Panc1 (cell line): ENCODE results near the gene KRT4.

Experiments used
- POLR2AphosphoS5 ChIP-seq: IDR thresholded peaks from 2 replicates; pipeline ENCODE4 v1.6.1; 2012; ENCODE audit warnings: mild to moderate bottlenecking, low read depth, low read length, moderate library complexity
- SIN3A ChIP-seq: IDR thresholded peaks from 2 replicates; pipeline ENCODE4 v1.6.1; 2012; ENCODE audit warnings: low read depth, mild to moderate bottlenecking, low read length, moderate library complexity, borderline replicate concordance; ENCODE audit not compliant: insufficient read depth
- TCF7L2 ChIP-seq: IDR thresholded peaks from 2 replicates; pipeline ENCODE4 v1.6.1; 2011; ENCODE audit warnings: mild to moderate bottlenecking, low read depth, low read length, inconsistent platforms
- TF ChIP-seq, protein P1 (sequence below): fragments of 450-650 bp; IDR thresholded peaks from 2 replicates; pipeline ENCODE4 v1.5.1; 2017; ENCODE audit warnings: mild to moderate bottlenecking
- TF ChIP-seq, protein P2 (sequence below), 2 experiments: IDR thresholded peaks; 2 replicates each; pipeline ENCODE4 v1.6.1; 2011 to 2012; ENCODE audit warnings: low read depth in 2 of 2, control low read depth in 1 of 2, low read length in 1 of 2, mild to moderate bottlenecking in 1 of 2, moderate library complexity in 1 of 2; ENCODE audit not compliant: insufficient read depth in 1 of 2

DNA sequence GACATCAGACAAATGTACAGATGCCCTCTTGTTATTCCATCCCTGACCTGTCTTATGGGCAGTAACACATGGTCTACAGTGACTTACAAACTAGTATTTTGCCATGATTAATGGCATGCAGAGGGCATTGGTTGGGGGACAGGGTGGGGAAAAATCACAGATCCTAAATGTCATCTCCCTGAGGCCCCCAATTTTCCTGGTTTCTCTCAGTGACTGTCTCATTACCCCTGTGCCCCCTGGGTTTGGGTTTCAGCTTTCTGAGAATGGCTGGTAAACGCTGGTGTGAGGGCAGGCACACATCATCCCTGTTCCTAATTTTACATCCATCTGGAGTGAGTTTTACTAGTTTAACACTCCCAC, 46.9 kb downstream of the KRT4 start:
- TF ChIP-seq, protein P1, sequence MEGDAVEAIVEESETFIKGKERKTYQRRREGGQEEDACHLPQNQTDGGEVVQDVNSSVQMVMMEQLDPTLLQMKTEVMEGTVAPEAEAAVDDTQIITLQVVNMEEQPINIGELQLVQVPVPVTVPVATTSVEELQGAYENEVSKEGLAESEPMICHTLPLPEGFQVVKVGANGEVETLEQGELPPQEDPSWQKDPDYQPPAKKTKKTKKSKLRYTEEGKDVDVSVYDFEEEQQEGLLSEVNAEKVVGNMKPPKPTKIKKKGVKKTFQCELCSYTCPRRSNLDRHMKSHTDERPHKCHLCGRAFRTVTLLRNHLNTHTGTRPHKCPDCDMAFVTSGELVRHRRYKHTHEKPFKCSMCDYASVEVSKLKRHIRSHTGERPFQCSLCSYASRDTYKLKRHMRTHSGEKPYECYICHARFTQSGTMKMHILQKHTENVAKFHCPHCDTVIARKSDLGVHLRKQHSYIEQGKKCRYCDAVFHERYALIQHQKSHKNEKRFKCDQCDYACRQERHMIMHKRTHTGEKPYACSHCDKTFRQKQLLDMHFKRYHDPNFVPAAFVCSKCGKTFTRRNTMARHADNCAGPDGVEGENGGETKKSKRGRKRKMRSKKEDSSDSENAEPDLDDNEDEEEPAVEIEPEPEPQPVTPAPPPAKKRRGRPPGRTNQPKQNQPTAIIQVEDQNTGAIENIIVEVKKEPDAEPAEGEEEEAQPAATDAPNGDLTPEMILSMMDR, result no peak
- TF ChIP-seq TCF7L2 (no peak), SIN3A (no peak), POLR2AphosphoS5 (no peak)
- TF ChIP-seq, protein P2, sequence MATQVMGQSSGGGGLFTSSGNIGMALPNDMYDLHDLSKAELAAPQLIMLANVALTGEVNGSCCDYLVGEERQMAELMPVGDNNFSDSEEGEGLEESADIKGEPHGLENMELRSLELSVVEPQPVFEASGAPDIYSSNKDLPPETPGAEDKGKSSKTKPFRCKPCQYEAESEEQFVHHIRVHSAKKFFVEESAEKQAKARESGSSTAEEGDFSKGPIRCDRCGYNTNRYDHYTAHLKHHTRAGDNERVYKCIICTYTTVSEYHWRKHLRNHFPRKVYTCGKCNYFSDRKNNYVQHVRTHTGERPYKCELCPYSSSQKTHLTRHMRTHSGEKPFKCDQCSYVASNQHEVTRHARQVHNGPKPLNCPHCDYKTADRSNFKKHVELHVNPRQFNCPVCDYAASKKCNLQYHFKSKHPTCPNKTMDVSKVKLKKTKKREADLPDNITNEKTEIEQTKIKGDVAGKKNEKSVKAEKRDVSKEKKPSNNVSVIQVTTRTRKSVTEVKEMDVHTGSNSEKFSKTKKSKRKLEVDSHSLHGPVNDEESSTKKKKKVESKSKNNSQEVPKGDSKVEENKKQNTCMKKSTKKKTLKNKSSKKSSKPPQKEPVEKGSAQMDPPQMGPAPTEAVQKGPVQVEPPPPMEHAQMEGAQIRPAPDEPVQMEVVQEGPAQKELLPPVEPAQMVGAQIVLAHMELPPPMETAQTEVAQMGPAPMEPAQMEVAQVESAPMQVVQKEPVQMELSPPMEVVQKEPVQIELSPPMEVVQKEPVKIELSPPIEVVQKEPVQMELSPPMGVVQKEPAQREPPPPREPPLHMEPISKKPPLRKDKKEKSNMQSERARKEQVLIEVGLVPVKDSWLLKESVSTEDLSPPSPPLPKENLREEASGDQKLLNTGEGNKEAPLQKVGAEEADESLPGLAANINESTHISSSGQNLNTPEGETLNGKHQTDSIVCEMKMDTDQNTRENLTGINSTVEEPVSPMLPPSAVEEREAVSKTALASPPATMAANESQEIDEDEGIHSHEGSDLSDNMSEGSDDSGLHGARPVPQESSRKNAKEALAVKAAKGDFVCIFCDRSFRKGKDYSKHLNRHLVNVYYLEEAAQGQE (IDR thresholded peaks at IDR 0.05; ENCODE audit: insufficient read depth in 1 of 2, low read depth in 2 of 2, low read length in 1 of 2), result no peak
